GM21737 (cell line): Measurements from ENCODE around the gene MVK.

Experiments
- ATAC-seq: cut with Tn5 transposase; IDR thresholded peaks from one replicate; pipeline ENCODE4 v1.9.1; 2021; ENCODE audit warnings: mild to moderate bottlenecking, moderate library complexity; ENCODE audit not compliant: unreplicated experiment

Gene MVK

GRCh38 chr12:109605599-109606228 is 32.1 kb downstream of the MVK start:
- ATAC-seq, result no peak

- no peak for ATAC-seq
Observed at GRCh38 chr12:109606320-109607028, 32.9 kb downstream of the MVK start.

- ATAC-seq, result no peak
Observed at GRCh38 chr12:109607618-109608017, 34.0 kb downstream of the MVK start.

- no peak for ATAC-seq
Observed at GRCh38 chr12:109608270-109608669, 34.7 kb downstream of the MVK start.

- no peak for ATAC-seq
Observed at GRCh38 chr12:109608793-109609192, 35.2 kb downstream of the MVK start.

- no peak for ATAC-seq
Observed at GRCh38 chr12:109609342-109609741, 35.7 kb downstream of the MVK start.

- no peak for ATAC-seq
Observed at GRCh38 chr12:109610523-109610922, 36.9 kb downstream of the MVK start.

GRCh38 chr12:109611223-109611622 is 37.6 kb downstream of the MVK start:
- ATAC-seq, result no peak

- no peak for ATAC-seq
Observed at GRCh38 chr12:109612003-109612402, 38.4 kb downstream of the MVK start.

- ATAC-seq, result no peak
Observed at GRCh38 chr12:109612975-109613502, 39.4 kb downstream of the MVK start.

GRCh38 chr12:109613649-109614455 is 40.3 kb downstream of the MVK start:
- ATAC-seq, result no peak

GRCh38 chr12:109615556-109616229 is 42.1 kb downstream of the MVK start:
- no peak for ATAC-seq

GRCh38 chr12:109617491-109617890 is 43.9 kb downstream of the MVK start:
- no peak for ATAC-seq

- no peak for ATAC-seq
Observed at GRCh38 chr12:109618082-109618481, 44.5 kb downstream of the MVK start.

GRCh38 chr12:109619002-109619604 is 45.5 kb downstream of the MVK start:
- no peak for ATAC-seq

- ATAC-seq, result no peak
Observed at GRCh38 chr12:109621211-109621694, 47.7 kb downstream of the MVK start.

GRCh38 chr12:109621901-109622364 is 48.3 kb downstream of the MVK start:
- ATAC-seq, result no peak

- no peak for ATAC-seq
Observed at GRCh38 chr12:109624467-109624866, 50.9 kb downstream of the MVK start.

GRCh38 chr12:109625131-109625559 is 51.6 kb downstream of the MVK start:
- no peak for ATAC-seq

GRCh38 chr12:109625749-109626377 is 52.3 kb downstream of the MVK start:
- no peak for ATAC-seq
